ENCODE measurements around the gene FAM120B.

FAM120B gene

GRCh38 chr6:170448317-170448716, 141.8 kb downstream of the FAM120B start:
- no peak for DNase-seq

- no peak for DNase-seq
Observed at GRCh38 chr6:170448751-170449630, 142.4 kb downstream of the FAM120B start.

GRCh38 chr6:170449835-170450753, 143.5 kb downstream of the FAM120B start:
- no peak for DNase-seq

- DNase-seq, result no peak
Observed at GRCh38 chr6:170450916-170451761, 144.6 kb downstream of the FAM120B start.

GRCh38 chr6:170451762-170452651, 145.4 kb downstream of the FAM120B start:
- DNase-seq, result no peak

GRCh38 chr6:170452767-170453545, 146.4 kb downstream of the FAM120B start:
- DNase-seq, result no peak

- DNase-seq, result no peak
Observed at GRCh38 chr6:170453586-170454511, 147.3 kb downstream of the FAM120B start.

- DNase-seq, result no peak
Observed at GRCh38 chr6:170454512-170455285, 148.1 kb downstream of the FAM120B start.

- no peak for DNase-seq
Observed at GRCh38 chr6:170455335-170455979, 148.9 kb downstream of the FAM120B start.

- no peak for DNase-seq
Observed at GRCh38 chr6:170456334-170456733, 149.8 kb downstream of the FAM120B start.
